ENCODE measurements around the gene FBXO9. TPM values are rescaled to one million over a fixed set of nuclear protein-coding genes. Genes with fewer than 3 reads are reported as not detected.

FBXO9 gene
- total and polyA plus RNA-seq, 2 of the 8 experiments (the other 6 are each of a cell fraction or from before 2014, with no cell fraction given) = 41.3 to 50.9 TPM

GRCh38 chr6:53029257-53029656 is 35.9 kb upstream of the FBXO9 start:
- Histone ChIP-seq H3K4ac (replicated peaks; ENCODE audit: insufficient read length, low read depth, low read length) (no peak overlapping the region), H3K4me3 (ENCODE audit: extremely low read depth in 1 of 4, insufficient read depth in 2 of 4, low read depth in 3 of 4, low read length in 4 of 4) (no peak overlapping the region), H2BK15ac (ENCODE audit: low read length) (no peak overlapping the region), H3K4me1 (replicated peaks in 1 of 4; ENCODE audit: control insufficient read depth in 3 of 4, insufficient read depth in 4 of 4, low read length in 3 of 4) (no peaks in the 10 kb centered on the region), H4K91ac (replicated peaks; ENCODE audit: insufficient read length, low read length) (no peak overlapping the region), H2BK5ac (ENCODE audit: low read depth, low read length) (no peak overlapping the region), H3K23me2 (ENCODE audit: low read depth, low read length) (no peaks in the 10 kb centered on the region), H4K8ac (ENCODE audit: extremely low read depth, insufficient read depth, low read length) (no peak overlapping the region), H2BK20ac (ENCODE audit: low read length) (no peak overlapping the region), H3K27me3 (replicated peaks in 1 of 4; ENCODE audit: control insufficient read depth in 3 of 4, extremely low read depth in 1 of 4, insufficient read depth in 3 of 4, low read length in 3 of 4) (no peaks in the 10 kb centered on the region), H4K20me1 (replicated peaks in 1 of 2; ENCODE audit: control insufficient read depth in 1 of 2, insufficient read depth in 2 of 2, low read length in 2 of 2) (no peaks in the 10 kb centered on the region), H2AFZ (ENCODE audit: low read length) (no peak overlapping the region), H3K56ac (replicated peaks; ENCODE audit: insufficient read length, low read depth, low read length) (no peak overlapping the region), H3K4me2 (ENCODE audit: insufficient read depth in 1 of 2, low read depth in 2 of 2, low read length in 2 of 2) (no peak overlapping the region), H2AK5ac (ENCODE audit: low read depth, low read length) (no peak overlapping the region), H2BK12ac (ENCODE audit: low read depth, low read length) (no peak overlapping the region), H3K14ac (ENCODE audit: insufficient read length) (no peak overlapping the region), H2BK120ac (replicated peaks; ENCODE audit: low read depth, low read length) (no peak overlapping the region), H3K18ac (ENCODE audit: extremely low read depth, low read length) (no peak overlapping the region), H4K5ac (ENCODE audit: insufficient read length, low read depth, low read length) (no peak overlapping the region), H3K36me3 (ENCODE audit: control insufficient read depth in 2 of 4, insufficient read depth in 4 of 4, low read length in 3 of 4) (peaks cover 0 to 12% (median 6%) of the 10 kb centered on the region in 4 experiments; a peak in 4 of 8 replicates), H3K9ac (replicated peaks in 1 of 4; ENCODE audit: extremely low read depth in 1 of 4, low read depth in 3 of 4, low read length in 3 of 4) (no peak overlapping the region), H3K9me3 (ENCODE audit: insufficient read depth in 2 of 2, low read depth in 1 of 2, low read length in 1 of 2) (no peaks in the 10 kb centered on the region), H3K27ac (ENCODE audit: low read depth, low read length) (no peak overlapping the region), H3K79me2 (ENCODE audit: control insufficient read depth in 1 of 2, insufficient read depth in 2 of 2, low read length in 2 of 2) (no peaks in the 10 kb centered on the region), H3K79me1 (ENCODE audit: low read depth, low read length) (no peaks in the 10 kb centered on the region), H3K23ac (ENCODE audit: insufficient read length) (no peak overlapping the region)
- FAIRE-seq (no peak), DNase-seq (ENCODE audit: low read depth in 1 of 2, low spot score in 2 of 2) (no peak)
- ChIA-PET POLR2A (ENCODE audit: partially characterized antibody) (no interaction called here), CTCF (ENCODE audit: partially characterized antibody) (interaction anchor here (0.7 to 1.8 kb wide), 2 partner anchors 13 to 213 kb away, joined by 3 to 7 read pairs; no protein-coding TSS in a partner anchor)
- TF ChIP-seq CBX5 (IDR thresholded peaks at IDR 0.05; ENCODE audit: low read depth, low read length) (no peak), MAFK (IDR thresholded peaks at IDR 0.05; ENCODE audit: low read depth, low read length) (no peak), TBP (IDR thresholded peaks at IDR 0.05; ENCODE audit: low read depth, low read length) (no peak)
- TF ChIP-seq, protein P1, sequence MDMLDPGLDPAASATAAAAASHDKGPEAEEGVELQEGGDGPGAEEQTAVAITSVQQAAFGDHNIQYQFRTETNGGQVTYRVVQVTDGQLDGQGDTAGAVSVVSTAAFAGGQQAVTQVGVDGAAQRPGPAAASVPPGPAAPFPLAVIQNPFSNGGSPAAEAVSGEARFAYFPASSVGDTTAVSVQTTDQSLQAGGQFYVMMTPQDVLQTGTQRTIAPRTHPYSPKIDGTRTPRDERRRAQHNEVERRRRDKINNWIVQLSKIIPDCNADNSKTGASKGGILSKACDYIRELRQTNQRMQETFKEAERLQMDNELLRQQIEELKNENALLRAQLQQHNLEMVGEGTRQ (IDR thresholded peaks at IDR 0.05; ENCODE audit: low read length) = no peak
